Liver (tissue), 3 donors: ENCODE data around the gene TXN.

Experiments used
- EGR1 ChIP-seq, 2 donors: IDR thresholded peaks; 2 replicates each; pipeline ENCODE4 v1.6.1; 2016 to 2018; ENCODE audit warnings: antibody characterized with exemption in 2 of 2, low read depth in 2 of 2
- FOXA1 ChIP-seq: IDR thresholded peaks from 2 replicates; pipeline ENCODE4 v1.6.1; 2016; ENCODE audit warnings: antibody characterized with exemption
- GABPA ChIP-seq, 2 donors: IDR thresholded peaks in 1 of 2; conservative IDR thresholded peaks in 1 of 2; 2 replicates each; pipeline ENCODE4 v1.6.1; 2016; ENCODE audit warnings: antibody characterized with exemption in 2 of 2, mild to moderate bottlenecking in 1 of 2, moderate library complexity in 1 of 2
- JUND ChIP-seq, 2 donors: IDR thresholded peaks; 2 replicates each; pipeline ENCODE4 v1.6.1; 2016; ENCODE audit warnings: antibody characterized with exemption in 2 of 2
- NR2F2 ChIP-seq: IDR thresholded peaks from 2 replicates; pipeline ENCODE4 v1.6.1; 2016; ENCODE audit warnings: antibody characterized with exemption
- RAD21 ChIP-seq, 2 donors: IDR thresholded peaks; 2 replicates each; pipeline ENCODE4 v1.6.1; 2016; ENCODE audit warnings: antibody characterized with exemption in 2 of 2, mild to moderate bottlenecking in 2 of 2
- RXRA ChIP-seq, 2 donors: IDR thresholded peaks; 2 replicates each; pipeline ENCODE4 v1.6.1; 2017 to 2018; ENCODE audit warnings: antibody characterized with exemption in 2 of 2, mild to moderate bottlenecking in 1 of 2
- TAF1 ChIP-seq: conservative IDR thresholded peaks from 2 replicates; pipeline ENCODE4 v1.6.1; 2016; ENCODE audit warnings: antibody characterized with exemption, mild to moderate bottlenecking
- TF ChIP-seq, protein P1 (sequence below): fragments of 150-350 bp; IDR thresholded peaks from 2 replicates; pipeline ENCODE4 v1.5.1; 2017; ENCODE audit warnings: improper control_type of control experiment, low read depth, low read length; ENCODE audit not compliant: missing input control
- TF ChIP-seq, protein P2 (sequence below): IDR thresholded peaks from 2 replicates; pipeline ENCODE4 v1.6.1; 2016; ENCODE audit warnings: antibody characterized with exemption
- TF ChIP-seq, protein P3 (sequence below): IDR thresholded peaks from 2 replicates; pipeline ENCODE4 v1.6.1; 2016; ENCODE audit warnings: antibody characterized with exemption
- donor health status: healthy.
- donor health status: healthy.

DNA sequence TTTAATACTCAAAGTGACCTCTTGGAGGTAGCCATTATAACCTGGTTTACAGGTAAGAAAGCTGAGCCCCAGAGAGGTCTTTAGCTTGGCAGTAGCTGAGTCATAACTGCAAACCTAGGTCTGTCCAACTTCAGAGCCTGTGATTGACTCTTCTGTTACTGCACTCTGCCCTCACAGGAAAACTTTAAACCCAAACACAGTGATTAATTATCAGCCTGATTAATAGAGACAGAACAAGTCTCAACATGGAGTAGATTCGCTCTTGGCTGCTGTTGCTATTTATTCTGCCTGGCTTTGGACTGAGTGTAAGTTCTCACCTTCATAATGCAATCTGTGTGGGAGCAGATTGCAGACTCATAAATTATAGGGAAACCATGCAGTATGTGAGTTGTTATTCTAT is 27.4 kb upstream of the TXN start:
- TF ChIP-seq TAF1: no peak
- TF ChIP-seq, protein P1, sequence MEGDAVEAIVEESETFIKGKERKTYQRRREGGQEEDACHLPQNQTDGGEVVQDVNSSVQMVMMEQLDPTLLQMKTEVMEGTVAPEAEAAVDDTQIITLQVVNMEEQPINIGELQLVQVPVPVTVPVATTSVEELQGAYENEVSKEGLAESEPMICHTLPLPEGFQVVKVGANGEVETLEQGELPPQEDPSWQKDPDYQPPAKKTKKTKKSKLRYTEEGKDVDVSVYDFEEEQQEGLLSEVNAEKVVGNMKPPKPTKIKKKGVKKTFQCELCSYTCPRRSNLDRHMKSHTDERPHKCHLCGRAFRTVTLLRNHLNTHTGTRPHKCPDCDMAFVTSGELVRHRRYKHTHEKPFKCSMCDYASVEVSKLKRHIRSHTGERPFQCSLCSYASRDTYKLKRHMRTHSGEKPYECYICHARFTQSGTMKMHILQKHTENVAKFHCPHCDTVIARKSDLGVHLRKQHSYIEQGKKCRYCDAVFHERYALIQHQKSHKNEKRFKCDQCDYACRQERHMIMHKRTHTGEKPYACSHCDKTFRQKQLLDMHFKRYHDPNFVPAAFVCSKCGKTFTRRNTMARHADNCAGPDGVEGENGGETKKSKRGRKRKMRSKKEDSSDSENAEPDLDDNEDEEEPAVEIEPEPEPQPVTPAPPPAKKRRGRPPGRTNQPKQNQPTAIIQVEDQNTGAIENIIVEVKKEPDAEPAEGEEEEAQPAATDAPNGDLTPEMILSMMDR: no peak
- TF ChIP-seq FOXA1: no peak
- no peak for TF ChIP-seq EGR1 (IDR thresholded peaks at IDR 0.05; ENCODE audit: low read depth in 2 of 2)
- TF ChIP-seq RAD21 (IDR thresholded peaks at IDR 0.05): no peak
- peak in 1 of 2 donors; percentile 40 for TF ChIP-seq RXRA (IDR thresholded peaks at IDR 0.05)
- TF ChIP-seq, protein P2, sequence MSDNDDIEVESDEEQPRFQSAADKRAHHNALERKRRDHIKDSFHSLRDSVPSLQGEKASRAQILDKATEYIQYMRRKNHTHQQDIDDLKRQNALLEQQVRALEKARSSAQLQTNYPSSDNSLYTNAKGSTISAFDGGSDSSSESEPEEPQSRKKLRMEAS: no peak
- TF ChIP-seq, protein P3, sequence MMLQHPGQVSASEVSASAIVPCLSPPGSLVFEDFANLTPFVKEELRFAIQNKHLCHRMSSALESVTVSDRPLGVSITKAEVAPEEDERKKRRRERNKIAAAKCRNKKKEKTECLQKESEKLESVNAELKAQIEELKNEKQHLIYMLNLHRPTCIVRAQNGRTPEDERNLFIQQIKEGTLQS: no peak
- no peak for TF ChIP-seq GABPA (IDR thresholded peaks at IDR 0.05 in 1 of 2, conservative IDR thresholded peaks at IDR 0.05 in 1 of 2)
- no peak for TF ChIP-seq NR2F2
- TF ChIP-seq JUND (IDR thresholded peaks at IDR 0.05): peak in 1 of 2 donors; percentile 42
